Keratinocyte (primary cell): Measurements from ENCODE around the gene ATPAF2. TPM values are rescaled to one million over a fixed set of nuclear protein-coding genes. Genes with fewer than 3 reads are reported as not detected.

ENCODE experiments used
- DNase-seq: peaks from one replicate; pipeline ENCODE4 v3.0.0-alpha.2; 2011; ENCODE audit warnings: low read depth, missing footprints, low spot score
- FAIRE-seq: peaks from 2 replicates; lab custom pipeline; 2011; peaks lifted over from hg19 to GRCh38; lab: Jason Lieb, UNC
- H2AFZ ChIP-seq: 2 replicates; pipeline ENCODE4 v1.6.0; 2012; ENCODE audit warnings: low read length, control low read depth, inconsistent platforms; ENCODE audit not compliant: control insufficient read depth
- H3K27ac ChIP-seq: 2 replicates; pipeline ENCODE4 v1.5.1; 2011; ENCODE audit warnings: low read length; ENCODE audit not compliant: control insufficient read depth, insufficient read depth
- H3K27me3 ChIP-seq: 3 replicates; pipeline ENCODE4 v1.6.0; 2011; ENCODE audit warnings: low read length; ENCODE audit not compliant: control insufficient read depth, insufficient read depth; ENCODE audit errors: extremely low read depth
- H3K36me3 ChIP-seq, 2 experiments: 2 replicates in 1 of 2; 3 replicates in 1 of 2; pipeline ENCODE4 v1.5.1; 2011; ENCODE audit warnings: low read length in 2 of 2, mild to moderate bottlenecking in 1 of 2; ENCODE audit not compliant: control insufficient read depth in 2 of 2, insufficient read depth in 2 of 2; ENCODE audit errors: extremely low read depth in 1 of 2
- H3K4me1 ChIP-seq: 3 replicates; pipeline ENCODE4 v1.5.1; 2011; ENCODE audit warnings: low read length; ENCODE audit not compliant: control insufficient read depth, insufficient read depth; ENCODE audit errors: extremely low read depth
- H3K4me2 ChIP-seq: 3 replicates; pipeline ENCODE4 v1.6.0; 2011; ENCODE audit warnings: low read depth, low read length; ENCODE audit not compliant: control insufficient read depth, insufficient read depth; ENCODE audit errors: extremely low read depth
- H3K4me3 ChIP-seq, 3 experiments: fragments of 200-600 bp in 1 of 3; sonication (generic) in 1 of 3; 2 replicates in 2 of 3; 3 replicates in 1 of 3; pipeline ENCODE4 v1.5.1; 2011 to 2016; ENCODE audit warnings: low read length in 3 of 3, mild to moderate bottlenecking in 3 of 3, control low read depth in 2 of 3, inconsistent platforms in 1 of 3, low read depth in 1 of 3, mixed read lengths in 1 of 3, mixed run types in 1 of 3, moderate library complexity in 1 of 3; ENCODE audit not compliant: control insufficient read depth in 2 of 3, insufficient read depth in 2 of 3; ENCODE audit errors: extremely low read depth in 1 of 3
- H3K79me2 ChIP-seq: 2 replicates; pipeline ENCODE4 v1.6.0; 2012; ENCODE audit warnings: low read length; ENCODE audit not compliant: control insufficient read depth, insufficient read depth
- H3K9ac ChIP-seq: 3 replicates; pipeline ENCODE4 v1.6.0; 2011; ENCODE audit warnings: low read length; ENCODE audit not compliant: control insufficient read depth, insufficient read depth; ENCODE audit errors: extremely low read depth
- H3K9me1 ChIP-seq: 3 replicates; pipeline ENCODE4 v1.6.0; 2011; ENCODE audit warnings: low read length; ENCODE audit not compliant: control insufficient read depth, insufficient read depth; ENCODE audit errors: extremely low read depth
- H3K9me3 ChIP-seq: 2 replicates; pipeline ENCODE4 v1.5.1; 2012; ENCODE audit warnings: low read depth, low read length; ENCODE audit not compliant: control insufficient read depth
- H4K20me1 ChIP-seq: 3 replicates; pipeline ENCODE4 v1.6.0; 2011; ENCODE audit warnings: low read length; ENCODE audit not compliant: control insufficient read depth, insufficient read depth; ENCODE audit errors: extremely low read depth
- CTCF ChIP-seq, 3 experiments: IDR thresholded peaks in 1 of 3; conservative IDR thresholded peaks in 1 of 3; optimal IDR thresholded peaks in 1 of 3; 2 replicates in 2 of 3; 3 replicates in 1 of 3; pipeline versions ENCODE3 to v1.5.1; 2011; ENCODE audit warnings: low read length in 3 of 3, mild to moderate bottlenecking in 3 of 3, moderate library complexity in 2 of 3, control low read depth in 1 of 3, inconsistent platforms in 1 of 3; ENCODE audit not compliant: insufficient read depth in 2 of 3; ENCODE audit errors: extremely low read depth in 1 of 3
- EZH2 ChIP-seq: IDR thresholded peaks from one replicate; pipeline ENCODE4 v1.6.1; 2012; ENCODE audit warnings: inconsistent platforms, mild to moderate bottlenecking, low read length, moderate library complexity
- dilution Hi-C: fragments of 300-500 bp; cut with MboI; formaldehyde crosslinking; loops from one replicate; pipeline ENCODE4 v1.7.0; 2020; ENCODE audit warnings: low sequenced_read_pairs; ENCODE audit not compliant: extremely low pct_ligation_motif_present
- polyA plus RNA-seq, 5 experiments: library from polyadenylated mRNA; depleted of rRNA in 3 of 5; stranded (reverse) in 3 of 5; stranded (forward) in 1 of 5; unstranded in 1 of 5; fragments of >200 nt; gene quantifications; 1 replicate in 1 of 5; 2 replicates in 3 of 5; 3 replicates in 1 of 5; pipeline versions ENCODE4 v1.2.1 to v1.2.3, GENCODE V29; 2011 to 2012; ENCODE audit warnings: missing spikeins in 2 of 5, low read depth in 1 of 5, low replicate concordance in 1 of 5

Gene ATPAF2
- polyA plus RNA-seq, 1 donor (not counting 4 experiments of a cell fraction or from before 2014, with no cell fraction given): 24.4 TPM

GRCh38 chr17:18065546-18065945, 26.6 kb upstream of the ATPAF2 start:
- FAIRE-seq (no peak), DNase-seq (no peak)
- Histone ChIP-seq H3K9me3 (no peaks in the 10 kb centered on the region), H3K4me1 (peaks cover 8% of the 10 kb centered on the region), H3K9me1 (no peaks in the 10 kb centered on the region), H4K20me1 (no peaks in the 10 kb centered on the region), H2AFZ (no peak overlapping the region), H3K9ac (no peak overlapping the region), H3K79me2 (no peaks in the 10 kb centered on the region), H3K27ac (no peak overlapping the region), H3K27me3 (no peaks in the 10 kb centered on the region), H3K4me3 (no peak overlapping the region), H3K4me2 (no peak overlapping the region), H3K36me3 (peaks cover 17 to 32% of the 10 kb centered on the region in 2 experiments)
- TF ChIP-seq EZH2 (no peak), CTCF (optimal IDR thresholded peaks at IDR 0.05 in 1 of 3, IDR thresholded peaks at IDR 0.05 in 1 of 3, conservative IDR thresholded peaks at IDR 0.05 in 1 of 3; ENCODE audit: extremely low read depth in 1 of 3, insufficient read depth in 2 of 3, low read length in 3 of 3) (no peak)
- dilution Hi-C loops: no loop called here

GRCh38 chr17:18064053-18064452, 25.1 kb upstream of the ATPAF2 start:
- H3K79me2 ChIP-seq: no peaks in the 10 kb centered on the region
- no peak overlapping the region for H3K4me2 ChIP-seq
- dilution Hi-C loops: no loop called here
- no peaks in the 10 kb centered on the region for H4K20me1 ChIP-seq
- no peaks in the 10 kb centered on the region for H3K27me3 ChIP-seq
- no peaks in the 10 kb centered on the region for H3K9me1 ChIP-seq
- no peak overlapping the region for H3K4me3 ChIP-seq
- H3K27ac ChIP-seq: no peak overlapping the region
- no peak for FAIRE-seq
- TF ChIP-seq CTCF (optimal IDR thresholded peaks at IDR 0.05 in 1 of 3, IDR thresholded peaks at IDR 0.05 in 1 of 3, conservative IDR thresholded peaks at IDR 0.05 in 1 of 3; ENCODE audit: extremely low read depth in 1 of 3, insufficient read depth in 2 of 3, low read length in 3 of 3) (no peak), EZH2 (no peak)
- DNase-seq: no peak
- no peak overlapping the region for H2AFZ ChIP-seq
- H3K9me3 ChIP-seq: no peaks in the 10 kb centered on the region
- peaks cover 19 to 32% of the 10 kb centered on the region in 2 experiments for H3K36me3 ChIP-seq
- peaks cover 11% of the 10 kb centered on the region for H3K4me1 ChIP-seq
- no peak overlapping the region for H3K9ac ChIP-seq
